ENCODE results near the gene MPZ. TPM values are rescaled to one million over a fixed set of nuclear protein-coding genes. Genes with fewer than 3 reads are reported as not detected.
A peak's percentile ranks its signal among the peaks of the same experiment; 100 is the strongest.
"Not testable (repeated sequence)": the region's sequence is repeated elsewhere in the genome, so short reads cannot be mapped to it uniquely, and the experiment has no call there.

Gene MPZ
- total RNA-seq, 2 donors from 2014 or later, result 2.7 to 2.8 TPM

DNA sequence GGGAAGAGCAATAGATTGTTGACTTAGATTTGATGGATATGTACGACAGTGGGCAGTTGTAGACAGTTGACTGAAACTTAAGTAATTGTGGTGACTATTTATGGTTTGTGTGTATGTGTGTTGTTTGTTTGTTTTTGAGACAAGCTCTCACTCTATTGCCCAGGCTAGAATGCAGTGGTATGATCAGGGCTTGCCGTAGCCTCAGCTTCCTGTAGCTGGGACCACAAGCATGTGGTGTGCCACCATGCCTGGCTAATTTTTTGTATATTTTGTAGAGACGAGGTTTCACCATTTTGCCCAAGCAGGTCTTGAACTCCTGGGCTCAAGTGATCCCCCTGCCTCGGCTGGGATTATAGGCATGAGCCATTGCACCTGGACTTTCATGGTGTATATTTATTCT lies 14.3 kb upstream of the MPZ start:
- TF ChIP-seq, protein P1, sequence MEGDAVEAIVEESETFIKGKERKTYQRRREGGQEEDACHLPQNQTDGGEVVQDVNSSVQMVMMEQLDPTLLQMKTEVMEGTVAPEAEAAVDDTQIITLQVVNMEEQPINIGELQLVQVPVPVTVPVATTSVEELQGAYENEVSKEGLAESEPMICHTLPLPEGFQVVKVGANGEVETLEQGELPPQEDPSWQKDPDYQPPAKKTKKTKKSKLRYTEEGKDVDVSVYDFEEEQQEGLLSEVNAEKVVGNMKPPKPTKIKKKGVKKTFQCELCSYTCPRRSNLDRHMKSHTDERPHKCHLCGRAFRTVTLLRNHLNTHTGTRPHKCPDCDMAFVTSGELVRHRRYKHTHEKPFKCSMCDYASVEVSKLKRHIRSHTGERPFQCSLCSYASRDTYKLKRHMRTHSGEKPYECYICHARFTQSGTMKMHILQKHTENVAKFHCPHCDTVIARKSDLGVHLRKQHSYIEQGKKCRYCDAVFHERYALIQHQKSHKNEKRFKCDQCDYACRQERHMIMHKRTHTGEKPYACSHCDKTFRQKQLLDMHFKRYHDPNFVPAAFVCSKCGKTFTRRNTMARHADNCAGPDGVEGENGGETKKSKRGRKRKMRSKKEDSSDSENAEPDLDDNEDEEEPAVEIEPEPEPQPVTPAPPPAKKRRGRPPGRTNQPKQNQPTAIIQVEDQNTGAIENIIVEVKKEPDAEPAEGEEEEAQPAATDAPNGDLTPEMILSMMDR (IDR thresholded peaks at IDR 0.05), result no peak
- DNase-seq (ENCODE audit: low spot score) (no peak), ATAC-seq (ENCODE audit: insufficient number of reproducible peaks, low FRiP score, low read depth) (no peak)
- H3K36me3 ChIP-seq, result peaks cover 26% of the 10 kb centered on the region
- no peaks in the 10 kb centered on the region for H3K4me1 ChIP-seq (ENCODE audit: control insufficient read depth in 1 of 2, low read depth in 2 of 2)
- no peaks in the 10 kb centered on the region for H3K27me3 ChIP-seq (replicated peaks; ENCODE audit: insufficient read depth)
- no peak overlapping the region for H3K4me3 ChIP-seq
- H3K27ac ChIP-seq, result no peak overlapping the region
- no peaks in the 10 kb centered on the region for H3K9me3 ChIP-seq

DNA sequence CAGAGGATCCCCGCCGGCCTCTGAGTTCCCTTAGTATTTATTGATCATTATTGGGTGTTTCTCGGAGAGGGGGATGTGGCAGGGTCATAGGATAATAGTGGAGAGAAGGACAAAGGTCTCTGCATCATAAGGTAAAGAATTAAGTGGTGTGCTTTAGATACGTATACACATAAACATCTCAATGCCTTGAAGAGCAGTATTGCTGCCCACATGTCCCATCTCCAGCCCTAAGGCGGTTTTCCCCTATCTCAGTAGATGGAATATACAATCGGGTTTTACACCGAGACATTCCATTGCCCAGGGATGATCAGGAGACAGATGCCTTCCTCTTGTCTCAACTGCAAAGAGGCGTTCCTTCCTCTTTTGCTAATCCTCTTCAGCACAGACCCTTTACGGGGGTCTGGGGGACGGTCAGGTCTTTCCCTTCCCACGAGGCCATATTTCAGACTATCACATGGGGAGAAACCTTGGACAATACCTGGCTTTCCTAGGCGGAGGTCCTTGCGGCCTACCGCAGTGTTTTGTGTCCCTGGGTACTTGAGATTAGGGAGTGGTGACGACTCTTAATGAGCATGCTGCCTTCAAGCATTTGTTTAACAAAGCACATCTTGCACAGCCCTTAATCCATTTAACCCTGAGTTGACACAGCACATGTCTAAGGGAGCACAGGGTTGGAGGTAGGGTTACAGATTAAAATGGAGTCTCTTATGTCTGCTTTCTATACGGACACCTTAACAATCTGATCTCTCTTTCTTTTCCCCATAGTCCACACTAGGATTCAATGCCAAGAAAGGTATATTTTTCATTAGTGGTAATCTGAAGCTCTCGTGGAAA lies 6.3 kb upstream of the MPZ start:
- not testable (repeated sequence) for H3K36me3 ChIP-seq; H3K27ac ChIP-seq; H3K9me3 ChIP-seq; DNase-seq (ENCODE audit: low spot score); H3K27me3 ChIP-seq (replicated peaks; ENCODE audit: insufficient read depth); H3K4me3 ChIP-seq; ATAC-seq (ENCODE audit: insufficient number of reproducible peaks, low FRiP score, low read depth)
- H3K4me1 ChIP-seq (ENCODE audit: control insufficient read depth in 1 of 2, low read depth in 2 of 2), result peaks cover 10 to 14% of the 10 kb centered on the region in 2 donors

DNA sequence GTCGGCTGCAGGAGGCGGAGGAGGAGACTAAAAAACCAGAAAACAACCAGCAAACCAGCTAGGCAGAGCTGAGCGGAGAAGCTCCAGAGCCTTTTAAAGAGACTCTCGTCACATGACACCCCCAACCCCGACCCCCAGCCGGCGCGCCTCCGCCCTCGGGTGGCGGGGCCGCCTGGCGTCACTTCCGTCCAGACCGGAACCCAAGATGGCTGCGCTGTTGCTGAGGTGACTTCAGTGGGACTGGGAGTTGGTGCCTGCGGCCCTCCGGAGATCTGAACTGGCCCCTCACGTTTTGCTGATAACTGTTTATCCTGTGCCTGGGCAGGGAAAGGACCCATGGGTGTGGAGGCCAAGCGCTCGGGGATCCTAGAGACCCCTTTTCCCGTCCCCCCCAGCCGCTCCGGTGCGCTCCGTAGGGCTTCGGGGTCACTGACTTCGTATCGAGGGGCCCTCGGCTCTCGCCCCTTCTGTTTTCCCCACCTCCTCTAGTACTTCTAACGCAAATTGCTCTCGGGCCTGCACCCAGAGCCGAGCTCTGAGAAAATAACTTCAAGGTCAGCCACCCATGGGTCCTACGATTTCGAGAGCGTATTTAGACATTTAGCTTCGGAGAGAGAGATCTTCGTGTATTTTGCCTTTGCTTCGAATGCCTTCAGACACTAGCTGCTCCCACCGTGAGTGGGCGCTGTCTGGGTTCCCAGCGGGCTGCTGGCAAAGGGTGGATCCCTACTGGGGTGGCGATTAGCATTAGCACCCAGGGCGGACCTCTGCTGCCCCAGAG lies 4.6 kb upstream of the MPZ start, which contains the start of gene SDHC:
TSS of gene SDHC (plus strand) at position 181 of the 781 bp plus-strand sequence. CDS start at position 206, 25 bp downstream.
- Histone ChIP-seq H3K27me3 (replicated peaks; ENCODE audit: insufficient read depth) (no peaks in the 10 kb centered on the region), H3K4me1 (ENCODE audit: control insufficient read depth in 1 of 2, low read depth in 2 of 2) (peaks cover 10 to 14% of the 10 kb centered on the region in 2 donors), H3K9me3 (no peaks in the 10 kb centered on the region), H3K36me3 (peaks cover 4% of the 10 kb centered on the region), H3K27ac (peak within 1 kb of the TSS; percentile 76 to 93), H3K4me3 (peak within 1 kb of the TSS; percentile 92)
- ATAC-seq (ENCODE audit: insufficient number of reproducible peaks, low FRiP score, low read depth) (peak; percentile 80), DNase-seq (ENCODE audit: low spot score) (peak; percentile 53)
- TF ChIP-seq, protein P1 (IDR thresholded peaks at IDR 0.05), result no peak

DNA sequence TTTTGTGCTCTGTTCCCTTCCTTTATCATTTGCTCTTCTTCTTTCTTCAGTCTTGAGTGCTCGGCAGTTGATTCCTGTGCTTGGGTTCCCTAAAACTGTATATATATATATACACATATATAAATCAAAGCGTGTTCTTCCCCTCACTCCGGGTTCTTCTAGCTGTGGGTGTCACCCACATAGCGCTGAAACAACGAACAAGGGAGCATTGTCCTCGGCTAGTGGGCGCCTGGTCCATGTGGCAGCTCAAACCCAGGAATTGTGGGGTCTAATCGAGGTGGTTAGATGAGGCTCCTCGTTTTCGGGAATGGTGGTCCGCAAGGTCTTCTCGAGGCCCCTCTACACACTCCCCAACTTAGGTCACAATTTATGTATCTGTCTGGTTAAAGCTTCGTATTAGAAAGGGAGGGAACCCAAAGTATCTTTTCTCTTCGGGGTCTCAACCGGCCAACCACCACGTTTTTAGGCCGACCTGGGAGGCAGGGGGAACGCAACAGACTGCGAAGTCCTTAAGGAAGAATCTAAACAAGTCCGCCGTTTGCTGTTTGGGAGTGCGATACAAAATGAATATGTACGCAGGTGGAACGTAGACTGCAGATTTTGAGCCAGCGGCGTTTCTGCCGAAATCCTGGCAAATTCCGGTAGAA lies 3.9 kb upstream of the MPZ start:
- no peaks in the 10 kb centered on the region for H3K9me3 ChIP-seq
- H3K4me3 ChIP-seq, result peak overlapping the region; percentile 92
- peaks cover 1% of the 10 kb centered on the region for H3K36me3 ChIP-seq
- TF ChIP-seq, protein P1 (IDR thresholded peaks at IDR 0.05), result no peak
- H3K4me1 ChIP-seq (ENCODE audit: control insufficient read depth in 1 of 2, low read depth in 2 of 2), result peaks cover 10 to 14% of the 10 kb centered on the region in 2 donors
- no peaks in the 10 kb centered on the region for H3K27me3 ChIP-seq (replicated peaks; ENCODE audit: insufficient read depth)
- H3K27ac ChIP-seq, result peak overlapping the region; percentile 76 to 93
- ATAC-seq (ENCODE audit: insufficient number of reproducible peaks, low FRiP score, low read depth), result no peak
- DNase-seq (ENCODE audit: low spot score), result no peak

DNA sequence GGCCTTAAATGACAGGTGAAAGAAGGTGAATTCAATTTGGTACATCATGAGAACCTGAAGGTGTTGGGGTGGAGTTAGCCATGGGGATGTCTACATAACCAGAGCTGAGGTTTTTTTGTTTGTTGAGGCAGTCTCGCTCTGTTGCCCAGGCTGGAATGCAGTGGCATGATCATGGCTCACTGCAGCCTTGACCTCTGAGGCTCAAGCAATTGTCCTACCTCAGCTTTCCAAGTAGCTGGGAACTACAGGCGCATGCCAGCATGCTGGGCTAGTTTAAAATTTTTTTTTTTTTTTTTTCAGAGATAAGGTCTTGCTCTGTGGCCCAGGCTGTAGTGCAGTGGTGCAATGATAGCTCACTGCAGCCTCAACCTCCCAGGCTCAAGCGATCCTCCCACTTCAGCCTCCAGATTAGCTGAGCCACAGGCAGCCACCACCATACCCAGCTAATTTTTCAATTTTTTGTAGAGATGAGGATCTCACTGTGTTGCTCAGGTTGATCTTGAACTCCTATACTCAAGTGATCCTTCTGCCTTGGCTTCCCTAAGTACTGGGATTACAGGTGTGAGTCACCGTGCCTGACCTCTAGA lies 1.9 kb upstream of the MPZ start:
- H3K27ac ChIP-seq, result no peak overlapping the region
- H3K36me3 ChIP-seq, result no peaks in the 10 kb centered on the region
- no peak overlapping the region for H3K4me3 ChIP-seq
- TF ChIP-seq, protein P1 (IDR thresholded peaks at IDR 0.05), result no peak
- H3K9me3 ChIP-seq, result no peaks in the 10 kb centered on the region
- H3K27me3 ChIP-seq (replicated peaks; ENCODE audit: insufficient read depth), result no peaks in the 10 kb centered on the region
- H3K4me1 ChIP-seq (ENCODE audit: control insufficient read depth in 1 of 2, low read depth in 2 of 2), result peaks cover 10 to 14% of the 10 kb centered on the region in 2 donors
- ATAC-seq (ENCODE audit: insufficient number of reproducible peaks, low FRiP score, low read depth), result no peak
- DNase-seq (ENCODE audit: low spot score), result no peak
